Chondrocyte (in vitro differentiated cells): ENCODE data around the gene STOML3. TPM values are rescaled to one million over a fixed set of nuclear protein-coding genes. Genes with fewer than 3 reads are reported as not detected.

ENCODE experiments used
- DNase-seq: peaks from one replicate; pipeline ENCODE4 v3.0.0; 2021; ENCODE audit warnings: mixed read lengths, low spot score
- H3K27ac Mint-ChIP-seq: one replicate; pipeline ENCODE4 v1.8.0; 2021; ENCODE audit warnings: mild to moderate bottlenecking, moderate library complexity, mixed read lengths; ENCODE audit not compliant: unreplicated experiment
- H3K27me3 Mint-ChIP-seq: 2 replicates; pipeline ENCODE4 v1.8.0; 2021; ENCODE audit warnings: low read depth, mixed read lengths
- H3K36me3 Mint-ChIP-seq: 2 replicates; pipeline ENCODE4 v1.8.0; 2021; ENCODE audit warnings: low read depth, mixed read lengths
- H3K4me1 Mint-ChIP-seq: 2 replicates; pipeline ENCODE4 v1.8.0; 2021; ENCODE audit warnings: low read depth, mild to moderate bottlenecking, mixed read lengths
- H3K4me3 Mint-ChIP-seq: one replicate; pipeline ENCODE4 v1.8.0; 2021; ENCODE audit warnings: mild to moderate bottlenecking, moderate library complexity, mixed read lengths; ENCODE audit not compliant: unreplicated experiment
- H3K9me3 Mint-ChIP-seq: 2 replicates; pipeline ENCODE4 v1.8.0; 2021; ENCODE audit warnings: low read depth, mixed read lengths
- CTCF ChIP-seq: fragments of 200-600 bp; sonication (generic); IDR thresholded peaks from 2 replicates; pipeline ENCODE4 v1.5.0; 2021; ENCODE audit warnings: antibody characterized with exemption, mild to moderate bottlenecking, moderate library complexity
- total RNA-seq: library from RNA; stranded (reverse); gene quantifications from 3 replicates; pipeline ENCODE4 v1.2.1, GENCODE V29; 2021

STOML3 gene
- total RNA-seq, 1 donor from 2014 or later, result not detected

- TF ChIP-seq CTCF, result no peak
- Mint-ChIP-seq H3K9me3 (no peaks in the 10 kb centered on the region), H3K36me3 (no peaks in the 10 kb centered on the region)
Observed at GRCh38 chr13:38922170-38922569, 68.5 kb downstream of the STOML3 start.

GRCh38 chr13:38921081-38921480 is 69.5 kb downstream of the STOML3 start:
- no peaks in the 10 kb centered on the region for H3K4me1 Mint-ChIP-seq
- DNase-seq, result no peak
- TF ChIP-seq CTCF, result no peak
- H3K27ac Mint-ChIP-seq, result no peak overlapping the region
- no peak overlapping the region for H3K4me3 Mint-ChIP-seq
- H3K36me3 Mint-ChIP-seq, result no peaks in the 10 kb centered on the region
- no peaks in the 10 kb centered on the region for H3K9me3 Mint-ChIP-seq
- H3K27me3 Mint-ChIP-seq, result peaks cover 54% of the 10 kb centered on the region

More at GRCh38 chr13:38922170-38922569, 68.5 kb downstream of the STOML3 start:
- Mint-ChIP-seq H3K4me3 (no peak overlapping the region), H3K4me1 (no peaks in the 10 kb centered on the region), H3K27me3 (peaks cover 55% of the 10 kb centered on the region), H3K27ac (no peak overlapping the region)
- no peak for DNase-seq

Other genes starting within 250 kb of the STOML3 start
- gene PROSER1, start 47.3 kb upstream of the STOML3 start, total RNA-seq, result 19.4 to 24.1 TPM (median 23.4 TPM) in 3 replicates
- gene NHLRC3, start 47.6 kb upstream of the STOML3 start, total RNA-seq, result 18.2 to 22.8 TPM (median 20.2 TPM) in 3 replicates